MM.1S (cell line): ENCODE data around the gene GLTPD2.

ENCODE experiments used
- DNase-seq: peaks from one replicate; pipeline ENCODE4 v3.0.0-alpha.2; 2015
- H2AFZ ChIP-seq: fragments of 300-600 bp; sonication (generic); 2 replicates; pipeline ENCODE4 v1.6.0; 2016; ENCODE audit warnings: antibody characterized with exemption, low read length
- H3F3A ChIP-seq: fragments of 300-600 bp; sonication (generic); 2 replicates; pipeline ENCODE4 v1.6.1; 2016; ENCODE audit warnings: mild to moderate bottlenecking, antibody characterized with exemption, low read length, moderate library complexity, mixed read lengths; ENCODE audit not compliant: insufficient read depth
- H3K27ac ChIP-seq: fragments of 300-600 bp; sonication (generic); 2 replicates; pipeline ENCODE4 v1.5.1; 2016; ENCODE audit warnings: mild to moderate bottlenecking, low read length
- H3K27me3 ChIP-seq: fragments of 300-600 bp; sonication (generic); replicated peaks from 2 replicates; pipeline ENCODE4 v1.6.0; 2016; ENCODE audit warnings: low read length; ENCODE audit not compliant: insufficient read depth
- H3K36me3 ChIP-seq: fragments of 300-600 bp; sonication (generic); replicated peaks from 2 replicates; pipeline ENCODE4 v1.6.1; 2016; ENCODE audit warnings: mild to moderate bottlenecking, low read length, mixed read lengths; ENCODE audit not compliant: insufficient read depth
- H3K4me1 ChIP-seq: fragments of 300-600 bp; sonication (generic); 2 replicates; pipeline ENCODE4 v1.6.1; 2016; ENCODE audit warnings: low read length, mixed read lengths
- H3K4me2 ChIP-seq: fragments of 300-600 bp; sonication (generic); 2 replicates; pipeline ENCODE4 v1.6.0; 2016; ENCODE audit warnings: low read depth, low read length
- H3K4me3 ChIP-seq: fragments of 300-600 bp; sonication (generic); 2 replicates; pipeline ENCODE4 v1.5.1; 2016; ENCODE audit warnings: low read length, mixed read lengths
- H3K79me2 ChIP-seq: fragments of 300-600 bp; sonication (generic); 2 replicates; pipeline ENCODE4 v1.6.1; 2016; ENCODE audit warnings: mixed run types, low read length, mixed read lengths
- H3K9ac ChIP-seq: fragments of 300-600 bp; sonication (generic); 2 replicates; pipeline ENCODE4 v1.6.1; 2016; ENCODE audit warnings: low read length, mixed read lengths
- H3K9me2 ChIP-seq: fragments of 300-600 bp; sonication (generic); replicated peaks from 2 replicates; pipeline ENCODE4 v1.6.1; 2016; ENCODE audit warnings: mild to moderate bottlenecking, low read length, mixed read lengths; ENCODE audit not compliant: insufficient read depth
- H3K9me3 ChIP-seq: fragments of 300-600 bp; sonication (generic); replicated peaks from 2 replicates; pipeline ENCODE4 v1.6.1; 2016; ENCODE audit warnings: mild to moderate bottlenecking, low read length, mixed read lengths; ENCODE audit not compliant: insufficient read depth
- H4K20me1 ChIP-seq: fragments of 300-600 bp; sonication (generic); 2 replicates; pipeline ENCODE4 v1.6.1; 2016; ENCODE audit warnings: mild to moderate bottlenecking, low read length, moderate library complexity, mixed read lengths; ENCODE audit not compliant: insufficient read depth
- CTCF ChIP-seq: fragments of 300-600 bp; sonication (generic); IDR thresholded peaks from 2 replicates; pipeline ENCODE4 v1.5.1; 2016; ENCODE audit warnings: antibody characterized with exemption, low read length, mixed read lengths
- EZH2 ChIP-seq: fragments of 300-600 bp; sonication (generic); optimal IDR thresholded peaks from 2 replicates; pipeline ENCODE3; 2017; ENCODE audit warnings: low read depth, mild to moderate bottlenecking, antibody characterized with exemption, low read length, mixed read lengths
- EZH2phosphoT487 ChIP-seq: fragments of 300-600 bp; sonication (generic); IDR thresholded peaks from 2 replicates; pipeline ENCODE4 v1.6.1; 2018; ENCODE audit warnings: antibody characterized with exemption, low read length

GLTPD2 gene

GRCh38 chr17:4766723-4767122, 22.0 kb upstream of the GLTPD2 start:
- H2AFZ ChIP-seq: no peak overlapping the region
- H3K79me2 ChIP-seq: no peaks in the 10 kb centered on the region
- no peak overlapping the region for H3K27ac ChIP-seq
- H3K9ac ChIP-seq: no peak overlapping the region
- no peak overlapping the region for H3K4me3 ChIP-seq
- no peak for TF ChIP-seq EZH2phosphoT487
- no peak for TF ChIP-seq CTCF
- no peak for TF ChIP-seq EZH2
- H3K27me3 ChIP-seq: peaks cover 2% of the 10 kb centered on the region; the same call in 1 of the 2 replicates
- no peaks in the 10 kb centered on the region for H3K36me3 ChIP-seq
- H3F3A ChIP-seq: no peaks in the 10 kb centered on the region
- no peak for DNase-seq
- H3K4me2 ChIP-seq: no peak overlapping the region
- H3K9me3 ChIP-seq: no peaks in the 10 kb centered on the region
- H4K20me1 ChIP-seq: no peaks in the 10 kb centered on the region
- H3K4me1 ChIP-seq: no peaks in the 10 kb centered on the region
- no peaks in the 10 kb centered on the region for H3K9me2 ChIP-seq

GRCh38 chr17:4768298-4768697, 20.5 kb upstream of the GLTPD2 start:
- no peak for TF ChIP-seq EZH2
- no peak for TF ChIP-seq EZH2phosphoT487
- TF ChIP-seq CTCF: no peak
- Histone ChIP-seq H3K9me2 (no peaks in the 10 kb centered on the region), H3K27me3 (peaks cover 14% of the 10 kb centered on the region), H4K20me1 (no peaks in the 10 kb centered on the region), H3F3A (no peaks in the 10 kb centered on the region), H3K4me2 (no peak overlapping the region), H3K9ac (no peak overlapping the region), H2AFZ (no peak overlapping the region), H3K4me3 (no peak overlapping the region), H3K79me2 (no peaks in the 10 kb centered on the region), H3K36me3 (no peaks in the 10 kb centered on the region), H3K4me1 (no peaks in the 10 kb centered on the region), H3K9me3 (no peaks in the 10 kb centered on the region), H3K27ac (no peak overlapping the region)
- no peak for DNase-seq

GRCh38 chr17:4769628-4770027, 19.1 kb upstream of the GLTPD2 start:
- H3K4me3 ChIP-seq: no peak overlapping the region
- H3F3A ChIP-seq: no peaks in the 10 kb centered on the region
- TF ChIP-seq EZH2phosphoT487 (no peak), EZH2 (no peak), CTCF (no peak)
- no peak overlapping the region for H3K9ac ChIP-seq
- no peak overlapping the region for H3K27ac ChIP-seq
- H3K4me1 ChIP-seq: no peaks in the 10 kb centered on the region
- no peak overlapping the region for H3K4me2 ChIP-seq
- no peaks in the 10 kb centered on the region for H3K9me3 ChIP-seq
- no peaks in the 10 kb centered on the region for H3K9me2 ChIP-seq
- no peak for DNase-seq
- H2AFZ ChIP-seq: no peak overlapping the region
- no peaks in the 10 kb centered on the region for H3K36me3 ChIP-seq
- H3K79me2 ChIP-seq: no peaks in the 10 kb centered on the region
- peaks cover 24% of the 10 kb centered on the region for H3K27me3 ChIP-seq
- H4K20me1 ChIP-seq: no peaks in the 10 kb centered on the region
